Osteoblast (primary cell): ENCODE results near the gene TMEM250. TPM values are rescaled to one million over a fixed set of nuclear protein-coding genes. Genes with fewer than 3 reads are reported as not detected.

Experiments used
- DNase-seq: peaks from one replicate; pipeline ENCODE4 v3.0.0; 2011; ENCODE audit warnings: low spot score, mixed read lengths; ENCODE audit not compliant: insufficient read length; ENCODE audit errors: missing footprints
- H2AFZ ChIP-seq: 2 replicates; pipeline ENCODE4 v1.6.0; 2011; ENCODE audit warnings: mild to moderate bottlenecking, low read length
- H3K27ac ChIP-seq: 2 replicates; pipeline ENCODE4 v1.5.1; 2011; ENCODE audit warnings: mild to moderate bottlenecking, low read depth, low read length, moderate library complexity
- H3K27me3 ChIP-seq: 2 replicates; pipeline ENCODE4 v1.6.0; 2012; ENCODE audit warnings: mild to moderate bottlenecking, control low read depth, inconsistent platforms, low read length, moderate library complexity; ENCODE audit not compliant: insufficient read depth
- H3K36me3 ChIP-seq: 2 replicates; pipeline ENCODE4 v1.5.1; 2011; ENCODE audit warnings: mild to moderate bottlenecking, low read length, control low read depth, moderate library complexity; ENCODE audit not compliant: insufficient read depth
- H3K4me1 ChIP-seq: 2 replicates; pipeline ENCODE4 v1.5.1; 2011; ENCODE audit warnings: mild to moderate bottlenecking, low read length, control low read depth, moderate library complexity; ENCODE audit not compliant: insufficient read depth
- H3K4me2 ChIP-seq: 2 replicates; pipeline ENCODE4 v1.6.0; 2011; ENCODE audit warnings: mild to moderate bottlenecking, low read length; ENCODE audit not compliant: insufficient read depth
- H3K4me3 ChIP-seq: fragments of 200-600 bp; sonication (generic); 3 replicates; pipeline ENCODE4 v1.5.1; 2012; ENCODE audit warnings: mild to moderate bottlenecking, low read length, inconsistent platforms; ENCODE audit not compliant: insufficient read depth
- H3K79me2 ChIP-seq: 2 replicates; pipeline ENCODE4 v1.6.0; 2012; ENCODE audit warnings: mild to moderate bottlenecking, low read length, control low read depth, inconsistent platforms; ENCODE audit not compliant: insufficient read depth
- H3K9me3 ChIP-seq: 2 replicates; pipeline ENCODE4 v1.5.1; 2011; ENCODE audit warnings: low read depth, low read length, control low read depth
- H4K20me1 ChIP-seq: 2 replicates; pipeline ENCODE4 v1.6.0; 2012; ENCODE audit warnings: mild to moderate bottlenecking, low read length, control low read depth; ENCODE audit not compliant: insufficient read depth
- total RNA-seq: library from RNA; depleted of rRNA; stranded (reverse); fragments of >200 nt; gene quantifications from 2 replicates; pipeline ENCODE4 v1.2.3, GENCODE V29; 2012
- TF ChIP-seq, protein P1 (sequence below): IDR thresholded peaks from 2 replicates; pipeline ENCODE4 v1.5.1; 2011; ENCODE audit warnings: mild to moderate bottlenecking, low read depth, low read length, moderate library complexity; ENCODE audit errors: extremely low read depth

Gene TMEM250
- total RNA-seq, 1 donor: 65.5 TPM

DNA sequence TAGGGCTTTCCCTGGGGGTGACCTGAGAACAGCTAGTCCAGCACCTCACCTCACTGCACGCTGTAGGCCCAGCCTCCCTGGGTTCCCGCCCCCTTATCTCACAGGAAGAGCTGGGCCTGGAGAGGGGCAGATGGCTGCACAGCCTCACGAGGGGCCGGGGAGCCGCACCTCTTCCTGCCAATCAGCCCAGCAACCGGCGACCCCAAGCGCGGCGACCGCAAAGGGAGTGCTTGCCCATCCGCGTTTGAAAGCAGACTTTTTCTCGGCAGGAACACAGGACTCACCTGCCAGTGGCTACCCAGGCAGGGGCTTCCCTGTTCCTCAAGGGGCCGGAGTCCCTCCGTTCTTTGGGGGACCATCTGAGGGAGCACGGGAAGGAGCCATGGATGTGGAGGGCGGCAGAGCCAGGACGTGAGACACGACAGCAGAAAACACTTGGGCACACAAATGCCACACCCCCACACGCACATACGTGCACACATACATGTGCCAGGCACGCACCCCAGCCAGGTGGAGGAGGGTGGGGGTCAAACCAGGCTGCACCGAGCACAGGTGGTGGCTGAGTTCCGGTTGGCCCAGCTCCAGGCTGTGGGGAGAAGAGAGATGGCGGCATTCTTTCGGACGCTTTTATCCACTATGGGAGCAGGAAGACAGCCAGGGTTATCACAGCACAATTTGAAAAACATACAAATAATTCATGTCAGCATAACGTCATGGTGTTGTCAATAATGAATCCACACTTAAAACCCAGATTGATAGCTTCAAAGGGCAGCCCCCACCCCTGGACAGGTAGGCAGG lies 11.3 kb downstream of the TMEM250 start:
- Histone ChIP-seq H3K27me3 (peaks cover 18% of the 10 kb centered on the region), H3K9me3 (no peaks in the 10 kb centered on the region), H3K4me2 (no peak overlapping the region), H3K4me3 (no peak overlapping the region), H3K27ac (no peak overlapping the region), H3K79me2 (no peaks in the 10 kb centered on the region), H2AFZ (no peak overlapping the region), H3K36me3 (no peaks in the 10 kb centered on the region), H4K20me1 (no peaks in the 10 kb centered on the region), H3K4me1 (peaks cover 19% of the 10 kb centered on the region)
- TF ChIP-seq, protein P1, sequence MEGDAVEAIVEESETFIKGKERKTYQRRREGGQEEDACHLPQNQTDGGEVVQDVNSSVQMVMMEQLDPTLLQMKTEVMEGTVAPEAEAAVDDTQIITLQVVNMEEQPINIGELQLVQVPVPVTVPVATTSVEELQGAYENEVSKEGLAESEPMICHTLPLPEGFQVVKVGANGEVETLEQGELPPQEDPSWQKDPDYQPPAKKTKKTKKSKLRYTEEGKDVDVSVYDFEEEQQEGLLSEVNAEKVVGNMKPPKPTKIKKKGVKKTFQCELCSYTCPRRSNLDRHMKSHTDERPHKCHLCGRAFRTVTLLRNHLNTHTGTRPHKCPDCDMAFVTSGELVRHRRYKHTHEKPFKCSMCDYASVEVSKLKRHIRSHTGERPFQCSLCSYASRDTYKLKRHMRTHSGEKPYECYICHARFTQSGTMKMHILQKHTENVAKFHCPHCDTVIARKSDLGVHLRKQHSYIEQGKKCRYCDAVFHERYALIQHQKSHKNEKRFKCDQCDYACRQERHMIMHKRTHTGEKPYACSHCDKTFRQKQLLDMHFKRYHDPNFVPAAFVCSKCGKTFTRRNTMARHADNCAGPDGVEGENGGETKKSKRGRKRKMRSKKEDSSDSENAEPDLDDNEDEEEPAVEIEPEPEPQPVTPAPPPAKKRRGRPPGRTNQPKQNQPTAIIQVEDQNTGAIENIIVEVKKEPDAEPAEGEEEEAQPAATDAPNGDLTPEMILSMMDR: no peak
- DNase-seq: no peak

DNA sequence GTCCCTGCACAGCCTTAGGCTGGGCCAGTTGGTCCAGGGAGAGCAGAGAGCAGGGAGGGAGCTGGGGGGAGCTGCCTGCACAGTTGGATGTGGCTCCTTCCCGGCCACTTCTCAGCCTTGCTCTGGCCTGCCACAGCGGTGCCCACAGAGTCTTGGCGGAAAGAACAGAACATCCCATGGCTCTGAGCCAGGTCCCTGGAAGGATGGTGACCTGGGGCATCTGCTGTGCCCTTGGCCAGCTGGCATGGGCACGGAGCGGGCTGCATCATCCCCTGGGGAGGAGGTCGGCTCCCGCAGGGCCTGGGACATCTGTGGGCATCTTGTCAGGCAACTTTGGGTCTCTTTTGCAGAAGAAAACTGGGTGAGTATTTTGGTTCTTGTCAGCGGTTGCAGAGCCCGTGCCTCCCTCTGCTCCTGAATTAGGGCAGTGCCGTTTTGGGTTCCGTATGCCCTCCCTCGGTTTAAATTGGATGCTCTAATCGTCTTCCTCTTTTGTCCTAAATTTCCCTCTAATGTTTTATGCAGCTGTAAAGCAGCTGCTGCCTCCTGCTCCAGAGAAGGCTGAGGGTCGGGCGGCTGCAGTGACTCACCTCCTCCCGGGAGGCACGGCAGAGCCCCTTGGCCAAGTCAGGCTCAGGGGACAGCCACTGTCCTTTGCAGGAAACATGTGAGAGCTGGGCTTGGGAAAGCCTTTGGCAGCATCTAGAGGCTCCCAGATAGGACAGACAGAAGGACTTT lies 13.1 kb downstream of the TMEM250 start:
- no peak overlapping the region for H2AFZ ChIP-seq
- H3K27ac ChIP-seq: no peak overlapping the region
- no peaks in the 10 kb centered on the region for H3K36me3 ChIP-seq
- DNase-seq: peak; percentile 93
- TF ChIP-seq, protein P1: no peak
- H3K4me1 ChIP-seq: peaks cover 19% of the 10 kb centered on the region
- no peaks in the 10 kb centered on the region for H3K9me3 ChIP-seq
- H3K4me3 ChIP-seq: no peak overlapping the region
- H3K27me3 ChIP-seq: peaks cover 18% of the 10 kb centered on the region
- H3K4me2 ChIP-seq: no peak overlapping the region
- no peaks in the 10 kb centered on the region for H4K20me1 ChIP-seq
- H3K79me2 ChIP-seq: no peaks in the 10 kb centered on the region

DNA sequence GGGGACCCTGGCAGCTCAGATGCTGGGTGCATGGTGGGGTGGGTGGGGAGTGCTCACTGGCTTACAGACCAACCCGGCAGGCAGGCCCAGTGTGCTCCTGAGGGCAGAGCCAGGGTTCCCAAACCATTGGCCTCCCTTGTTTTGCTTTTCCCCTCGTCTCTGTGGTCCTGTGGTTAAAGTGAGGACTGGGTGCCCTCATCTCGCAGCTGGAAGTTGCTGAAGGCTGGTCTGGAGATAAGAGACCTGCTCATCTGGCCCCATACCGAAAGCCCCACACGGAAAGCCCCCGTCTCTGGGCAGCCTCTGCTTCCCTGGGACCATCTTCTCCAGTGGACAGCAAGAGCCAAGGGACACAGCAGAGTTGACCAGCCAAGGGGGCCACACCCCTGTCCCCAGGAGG lies 13.8 kb downstream of the TMEM250 start:
- no peak overlapping the region for H3K4me2 ChIP-seq
- no peaks in the 10 kb centered on the region for H3K79me2 ChIP-seq
- no peak overlapping the region for H3K4me3 ChIP-seq
- H3K27me3 ChIP-seq: peaks cover 18% of the 10 kb centered on the region
- H3K4me1 ChIP-seq: peaks cover 13% of the 10 kb centered on the region
- TF ChIP-seq, protein P1: no peak
- no peaks in the 10 kb centered on the region for H3K9me3 ChIP-seq
- H3K36me3 ChIP-seq: no peaks in the 10 kb centered on the region
- no peak overlapping the region for H2AFZ ChIP-seq
- DNase-seq: no peak
- H4K20me1 ChIP-seq: no peaks in the 10 kb centered on the region
- H3K27ac ChIP-seq: no peak overlapping the region

DNA sequence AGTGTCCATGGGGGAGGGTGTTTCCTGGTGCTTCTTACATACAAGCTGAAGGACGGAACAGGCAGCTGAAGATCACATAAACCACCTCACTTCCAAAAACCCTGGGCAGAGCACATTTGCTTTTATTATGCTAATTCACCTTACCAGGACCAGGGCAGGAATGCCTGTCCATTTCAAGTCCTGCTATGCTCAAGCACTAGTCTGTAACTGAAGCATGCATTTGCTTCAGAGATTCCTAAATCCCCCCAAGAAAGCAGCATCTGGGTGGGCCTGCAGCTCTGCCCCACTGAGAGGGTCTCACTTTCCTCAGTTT lies 14.2 kb downstream of the TMEM250 start:
- Histone ChIP-seq H3K79me2 (no peaks in the 10 kb centered on the region), H3K27ac (no peak overlapping the region), H3K9me3 (no peaks in the 10 kb centered on the region), H3K4me3 (no peak overlapping the region), H2AFZ (no peak overlapping the region), H3K4me1 (peaks cover 11% of the 10 kb centered on the region), H3K4me2 (no peak overlapping the region), H3K27me3 (peaks cover 18% of the 10 kb centered on the region), H4K20me1 (no peaks in the 10 kb centered on the region), H3K36me3 (no peaks in the 10 kb centered on the region)
- TF ChIP-seq, protein P1: no peak
- no peak for DNase-seq
